Esophagus muscularis mucosa (tissue), 4 donors: ENCODE data around the gene CISD3.
A peak's percentile ranks its signal among the peaks of the same experiment; 100 is the strongest.

Experiments
- EP300 ChIP-seq: sonication (generic); formaldehyde crosslinking; IDR thresholded peaks from one replicate; pipeline ENCODE4 v1.6.1; 2017; ENCODE audit warnings: antibody characterized with exemption
- POLR2A ChIP-seq: fragments of 450-650 bp; IDR thresholded peaks from one replicate; pipeline ENCODE4 v1.6.1; 2017; ENCODE audit warnings: antibody characterized with exemption, moderate library complexity, mild to moderate bottlenecking, low read depth
- POLR2AphosphoS5 ChIP-seq, 2 donors: sonication (generic); formaldehyde crosslinking; IDR thresholded peaks; one replicate each; pipeline ENCODE4 v1.6.1; 2017; ENCODE audit warnings: antibody characterized with exemption in 2 of 2
- TF ChIP-seq, protein P1 (sequence below), 3 experiments: fragments of 200-600 bp in 2 of 3; fragments of 450-650 bp in 1 of 3; sonication (generic) in 2 of 3; IDR thresholded peaks; one replicate each; pipeline ENCODE4 v1.5.1; 2017 to 2019; ENCODE audit warnings: antibody characterized with exemption in 3 of 3, mild to moderate bottlenecking in 2 of 3, moderate library complexity in 1 of 3

DNA sequence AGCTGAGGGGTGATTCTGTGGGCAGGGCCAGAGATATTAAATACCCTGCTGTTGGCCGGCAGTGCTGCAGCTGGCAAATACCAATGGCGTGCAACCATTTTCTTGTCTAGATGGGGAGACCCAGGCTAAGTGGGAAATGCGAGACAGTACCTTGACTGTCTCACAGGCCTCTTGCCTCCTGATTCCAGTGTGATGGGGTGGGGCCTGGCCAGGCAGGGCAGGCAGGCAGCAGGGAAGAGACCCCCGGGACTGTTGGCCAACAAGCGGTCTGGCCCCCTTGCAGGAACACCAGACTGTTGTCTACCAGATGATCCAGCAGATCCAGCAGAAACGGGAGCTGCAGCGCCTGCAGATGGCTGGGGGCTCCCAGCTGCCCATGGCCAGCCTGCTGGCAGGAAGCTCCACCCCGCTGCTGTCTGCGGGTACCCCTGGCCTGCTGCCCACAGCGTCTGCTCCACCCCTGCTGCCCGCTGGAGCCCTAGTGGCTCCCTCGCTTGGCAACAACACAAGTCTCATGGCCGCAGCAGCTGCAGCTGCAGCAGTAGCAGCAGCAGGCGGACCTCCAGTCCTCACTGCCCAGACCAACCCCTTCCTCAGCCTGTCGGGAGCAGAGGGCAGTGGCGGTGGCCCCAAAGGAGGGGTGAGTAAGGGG lies 5.7 kb upstream of the CISD3 start:
- TF ChIP-seq POLR2A (no peak), POLR2AphosphoS5 (IDR thresholded peaks at IDR 0.05) (peak in 1 of 2 donors; percentile 27), EP300 (no peak)
- TF ChIP-seq, protein P1, sequence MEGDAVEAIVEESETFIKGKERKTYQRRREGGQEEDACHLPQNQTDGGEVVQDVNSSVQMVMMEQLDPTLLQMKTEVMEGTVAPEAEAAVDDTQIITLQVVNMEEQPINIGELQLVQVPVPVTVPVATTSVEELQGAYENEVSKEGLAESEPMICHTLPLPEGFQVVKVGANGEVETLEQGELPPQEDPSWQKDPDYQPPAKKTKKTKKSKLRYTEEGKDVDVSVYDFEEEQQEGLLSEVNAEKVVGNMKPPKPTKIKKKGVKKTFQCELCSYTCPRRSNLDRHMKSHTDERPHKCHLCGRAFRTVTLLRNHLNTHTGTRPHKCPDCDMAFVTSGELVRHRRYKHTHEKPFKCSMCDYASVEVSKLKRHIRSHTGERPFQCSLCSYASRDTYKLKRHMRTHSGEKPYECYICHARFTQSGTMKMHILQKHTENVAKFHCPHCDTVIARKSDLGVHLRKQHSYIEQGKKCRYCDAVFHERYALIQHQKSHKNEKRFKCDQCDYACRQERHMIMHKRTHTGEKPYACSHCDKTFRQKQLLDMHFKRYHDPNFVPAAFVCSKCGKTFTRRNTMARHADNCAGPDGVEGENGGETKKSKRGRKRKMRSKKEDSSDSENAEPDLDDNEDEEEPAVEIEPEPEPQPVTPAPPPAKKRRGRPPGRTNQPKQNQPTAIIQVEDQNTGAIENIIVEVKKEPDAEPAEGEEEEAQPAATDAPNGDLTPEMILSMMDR (IDR thresholded peaks at IDR 0.05) = no peak
